IMR-90 (cell line): Measurements from ENCODE around the gene DCUN1D1. TPM values are rescaled to one million over a fixed set of nuclear protein-coding genes. Genes with fewer than 3 reads are reported as not detected.

Experiments
- ATAC-seq: fragments of 200-7000 bp; cut with Tn5 transposase; 2 replicates; pipeline ENCODE4 v1.9.1; 2020; ENCODE audit warnings: low read depth, mild to moderate bottlenecking, moderate library complexity
- Bru-seq: library from RNA; stranded (reverse); fragments of 400-500 nt; gene quantifications from one replicate; lab custom pipeline; 2021; lab: Mats Ljungman, UMichigan
- BruChase-seq, 2 experiments: library from RNA; stranded (reverse); fragments of 400-500 nt; gene quantifications; one replicate each; lab custom pipeline; 2021; lab: Mats Ljungman, UMichigan
- BruUV-seq: library from RNA; stranded (reverse); fragments of 400-500 nt; replicated peaks from 2 replicates; lab custom pipeline; 2021; lab: Mats Ljungman, UMichigan
- CTCF ChIA-PET: fragments of 300-600 bp; formaldehyde crosslinking; extraction: SDS; loops from one replicate; lab custom pipeline; 2021; ENCODE audit warnings: antibody characterized with exemption; lab: Yijun Ruan, JAX
- POLR2A ChIA-PET: fragments of 300-600 bp; sonication (Branson Sonifier 250); formaldehyde crosslinking; loops from one replicate; lab custom pipeline; 2022; ENCODE audit warnings: antibody characterized with exemption; ENCODE audit not compliant: unreplicated experiment; lab: Charles Lee
- DNase-seq: peaks from one replicate; pipeline ENCODE4 v3.0.0; 2013
- H2AFZ ChIP-seq: replicated peaks from 2 replicates; pipeline ENCODE3; 2013; ENCODE audit warnings: low read length, mild to moderate bottlenecking; ENCODE audit not compliant: poor library complexity
- H2AK5ac ChIP-seq: 2 replicates; pipeline ENCODE4 v1.6.1; 2013; ENCODE audit warnings: low read depth, low read length, inconsistent platforms
- H2AK9ac ChIP-seq: replicated peaks from 2 replicates; pipeline ENCODE3; 2013; ENCODE audit warnings: mild to moderate bottlenecking, low read depth, low read length, moderate library complexity; ENCODE audit not compliant: poor library complexity
- H2BK120ac ChIP-seq: 2 replicates; pipeline ENCODE4 v1.6.1; 2013; ENCODE audit warnings: low read depth, low read length, inconsistent platforms
- H2BK15ac ChIP-seq: 3 replicates; pipeline ENCODE4 v1.6.1; 2013; ENCODE audit warnings: low read depth, low read length, inconsistent platforms
- H2BK20ac ChIP-seq: 2 replicates; pipeline ENCODE4 v1.6.1; 2013; ENCODE audit warnings: low read depth, mild to moderate bottlenecking, inconsistent platforms, low read length, moderate library complexity
- H2BK5ac ChIP-seq: 2 replicates; pipeline ENCODE4 v1.6.1; 2013; ENCODE audit warnings: mild to moderate bottlenecking, low read depth, low read length, inconsistent platforms; ENCODE audit not compliant: poor library complexity, severe bottlenecking
- H3K14ac ChIP-seq: replicated peaks from 2 replicates; pipeline ENCODE4 v1.6.1; 2013; ENCODE audit warnings: low read depth, low read length, inconsistent platforms
- H3K18ac ChIP-seq: 2 replicates; pipeline ENCODE4 v1.6.1; 2013; ENCODE audit warnings: low read depth, low read length, control low read depth
- H3K23ac ChIP-seq: 2 replicates; pipeline ENCODE4 v1.6.1; 2013; ENCODE audit warnings: low read depth, low read length, inconsistent platforms
- H3K27ac ChIP-seq: 2 replicates; pipeline ENCODE4 v1.5.1; 2013; ENCODE audit warnings: mild to moderate bottlenecking, control low read depth, low read length; ENCODE audit not compliant: insufficient read depth
- H3K27me3 ChIP-seq: 2 replicates; pipeline ENCODE4 v1.6.1; 2013; ENCODE audit warnings: low read length; ENCODE audit not compliant: control insufficient read depth, insufficient read depth
- H3K36me3 ChIP-seq: 2 replicates; pipeline ENCODE4 v1.6.1; 2013; ENCODE audit warnings: low read length, mixed read lengths; ENCODE audit not compliant: control insufficient read depth, insufficient read depth
- H3K4ac ChIP-seq: 2 replicates; pipeline ENCODE4 v1.6.1; 2013; ENCODE audit warnings: low read depth, low read length, inconsistent platforms
- H3K4me1 ChIP-seq: 2 replicates; pipeline ENCODE4 v1.6.1; 2013; ENCODE audit warnings: low read length, mixed read lengths; ENCODE audit not compliant: control insufficient read depth, insufficient read depth
- H3K4me2 ChIP-seq: 2 replicates; pipeline ENCODE4 v1.6.1; 2013; ENCODE audit warnings: low read depth, mild to moderate bottlenecking, control low read depth, low read length, moderate library complexity
- H3K4me3 ChIP-seq: 2 replicates; pipeline ENCODE4 v1.5.1; 2013; ENCODE audit warnings: low read depth, mild to moderate bottlenecking, control low read depth, low read length, moderate library complexity; ENCODE audit not compliant: insufficient read depth
- H3K56ac ChIP-seq: 2 replicates; pipeline ENCODE4 v1.6.1; 2013; ENCODE audit warnings: low read length, inconsistent platforms; ENCODE audit not compliant: insufficient read depth; ENCODE audit errors: extremely low read depth
- H3K79me1 ChIP-seq, 2 experiments: 2 replicates each; pipeline ENCODE4 v1.6.1; 2013; ENCODE audit warnings: low read length in 2 of 2, inconsistent platforms in 1 of 2, low read depth in 1 of 2
- H3K9ac ChIP-seq: 2 replicates; pipeline ENCODE4 v1.6.1; 2013; ENCODE audit warnings: low read depth, low read length, control low read depth
- H3K9me1 ChIP-seq: 2 replicates; pipeline ENCODE4 v1.6.1; 2013; ENCODE audit warnings: low read length, inconsistent platforms; ENCODE audit not compliant: insufficient read depth
- H3K9me3 ChIP-seq: 2 replicates; pipeline ENCODE4 v1.6.1; 2013; ENCODE audit warnings: low read length; ENCODE audit not compliant: control insufficient read depth, insufficient read depth
- H4K20me1 ChIP-seq: 2 replicates; pipeline ENCODE4 v1.6.1; 2013; ENCODE audit warnings: low read length, inconsistent platforms; ENCODE audit not compliant: insufficient read depth
- H4K5ac ChIP-seq: 2 replicates; pipeline ENCODE4 v1.6.1; 2013; ENCODE audit warnings: mild to moderate bottlenecking, low read depth, low read length, control low read depth
- H4K8ac ChIP-seq, 2 experiments: 2 replicates each; pipeline ENCODE4 v1.6.1; 2013; ENCODE audit warnings: low read depth in 2 of 2, low read length in 2 of 2, control low read depth in 1 of 2, inconsistent platforms in 1 of 2
- H4K91ac ChIP-seq: 2 replicates; pipeline ENCODE4 v1.6.1; 2013; ENCODE audit warnings: low read depth, low read length, inconsistent platforms; ENCODE audit not compliant: insufficient read depth
- CEBPB ChIP-seq: IDR thresholded peaks from 2 replicates; pipeline ENCODE4 v1.6.1; 2012; ENCODE audit warnings: low read depth, low read length, improper control_type of control experiment
- CHD1 ChIP-seq: IDR thresholded peaks from 2 replicates; pipeline ENCODE4 v1.6.1; 2012; ENCODE audit warnings: low read depth, low read length, improper control_type of control experiment
- MAZ ChIP-seq: IDR thresholded peaks from 2 replicates; pipeline ENCODE4 v1.6.1; 2012; ENCODE audit warnings: low read depth, mild to moderate bottlenecking, low read length, improper control_type of control experiment, moderate library complexity, borderline replicate concordance
- RAD21 ChIP-seq: IDR thresholded peaks from 2 replicates; pipeline ENCODE4 v1.6.1; 2012; ENCODE audit warnings: low read length, improper control_type of control experiment
- WGBS, 2 experiments: methylation state at CpG; one replicate each; pipeline versions ENCODE4 v1.1.5 to v1.1.7; 2013; ENCODE audit warnings: missing lambda C conversion rate in 2 of 2; ENCODE audit not compliant: insufficient read length in 1 of 2; ENCODE audit errors: extremely low coverage in 2 of 2; 5-methylcytosine and 5-hydroxymethylcytosine counted together
- dilution Hi-C: fragments of 300-500 bp; cut with HindIII; formaldehyde crosslinking; loops from one replicate; pipeline ENCODE4 v1.14.3; 2018; ENCODE audit warnings: low sequenced_read_pairs; ENCODE audit not compliant: unreplicated experiment
- in situ Hi-C: fragments of 300-500 bp; cut with MboI; formaldehyde crosslinking; loops from 3 replicates; pipeline ENCODE4 v1.14.3; 2019; ENCODE audit warnings: low sequenced_read_pairs, inconsistent platforms, mixed read lengths
- intact Hi-C: fragments of 100-400 bp; cut with micrococcal nuclease; formaldehyde crosslinking; loops from 2 replicates; pipeline ENCODE4 v1.10.0; 2022
- long read RNA-seq: library from polyadenylated mRNA; unstranded; transcript quantifications from one replicate; pipeline ENCODE4 v2.0.0, GENCODE V29; 2021; ENCODE audit not compliant: unreplicated experiment
- polyA plus RNA-seq, 3 experiments: library from polyadenylated mRNA; depleted of rRNA; stranded (reverse); fragments of >200 nt; gene quantifications; 2 replicates each; pipeline ENCODE4 v1.2.3, GENCODE V29; 2012; ENCODE audit warnings: low replicate concordance in 1 of 3
- total RNA-seq: library from RNA; depleted of rRNA; stranded (reverse); fragments of >200 nt; gene quantifications from 2 replicates; pipeline ENCODE4 v1.2.3, GENCODE V29; 2012; rRNA removed
- TF ChIP-seq, protein P1 (sequence below): conservative IDR thresholded peaks from 2 replicates; pipeline ENCODE4 v1.5.1; 2012; ENCODE audit warnings: mild to moderate bottlenecking, low read depth, low read length, improper control_type of control experiment

The DCUN1D1 gene
- total RNA-seq, result 17.7 and 48.9 TPM in 2 replicates
- polyA plus RNA-seq (2012; rRNA removed), result 10.5 and 12.5 TPM in 2 replicates
- polyA plus RNA-seq (2012; cell fraction: cytosol; rRNA removed), result 0.65 and 0.97 TPM in 2 replicates
- polyA plus RNA-seq (2012; cell fraction: nucleus; rRNA removed; ENCODE audit: low replicate concordance), result 0.39 and 6.1 TPM in 2 replicates
- percentile 81 among the genes with signal in this experiment for Bru-seq, nascent RNA
- BruChase-seq, experiment 1, labeled RNA remaining after a 6-hour chase, result percentile 93 among the genes with signal in this experiment
- BruChase-seq, experiment 2, labeled RNA remaining after a 2-hour chase, result percentile 93 among the genes with signal in this experiment
- long read RNA-seq, full-length matches to known transcripts, result 37 of 64 reads
- long read RNA-seq, partial matches to known transcripts, result 10 of 64 reads
- long read RNA-seq, other reads (novel, unspliced or antisense), result 17 of 64 reads

GRCh38 chr3:182980204-182981037 is at the start of gene DCUN1D1:
Gene DCUN1D1, minus strand, starts transcription at chr3:182980538. Its CDS starts 49 bp downstream, at chr3:182980489.
- Histone ChIP-seq H4K20me1 (peaks cover 21% of the 10 kb centered on the region), H3K79me1 (peaks cover 9 to 25% of the 10 kb centered on the region in 2 experiments), H2BK120ac (peak within 1 kb of the TSS; percentile 61; the same call in 1 of the 2 replicates), H2BK5ac (peak within 1 kb of the TSS; percentile 35), H3K23ac (peak within 1 kb of the TSS; percentile 89), H3K4me1 (peaks cover 2% of the 10 kb centered on the region), H2AFZ (peak within 1 kb of the TSS; percentile 94), H3K4me3 (peak within 1 kb of the TSS; percentile 80), H3K36me3 (no peaks in the 10 kb centered on the region), H2AK5ac (peak within 1 kb of the TSS; percentile 49; the same call in 1 of the 2 replicates), H2AK9ac (peak within 1 kb of the TSS; percentile 77), H3K4me2 (peak within 1 kb of the TSS; percentile 100), H2BK15ac (no peak within 1 kb of the TSS), H3K56ac (no peak within 1 kb of the TSS; the same call in 1 of the 2 replicates), H4K91ac (peak within 1 kb of the TSS; percentile 71), H3K27me3 (no peaks in the 10 kb centered on the region), H3K18ac (peak within 1 kb of the TSS; percentile 30; the same call in 1 of the 2 replicates), H3K27ac (peak within 1 kb of the TSS; percentile 72), H4K8ac (peak within 1 kb of the TSS; percentile 87 to 88), H3K9me1 (no peaks in the 10 kb centered on the region), H2BK20ac (no peak within 1 kb of the TSS), H3K9me3 (no peaks in the 10 kb centered on the region), H4K5ac (peak within 1 kb of the TSS; percentile 83), H3K9ac (peak within 1 kb of the TSS; percentile 92), H3K14ac (peak within 1 kb of the TSS; percentile 76), H3K4ac (peak within 1 kb of the TSS; percentile 80)
- ATAC-seq (peak; percentile 95), DNase-seq (peak; percentile 73)
- TF ChIP-seq CEBPB (no peak), MAZ (peak; percentile 64; the same call in 1 of the 2 replicates), RAD21 (no peak), CHD1 (0 out of 2 replicates have a peak, but pooled peaks have one; percentile 51)
- TF ChIP-seq, protein P1, sequence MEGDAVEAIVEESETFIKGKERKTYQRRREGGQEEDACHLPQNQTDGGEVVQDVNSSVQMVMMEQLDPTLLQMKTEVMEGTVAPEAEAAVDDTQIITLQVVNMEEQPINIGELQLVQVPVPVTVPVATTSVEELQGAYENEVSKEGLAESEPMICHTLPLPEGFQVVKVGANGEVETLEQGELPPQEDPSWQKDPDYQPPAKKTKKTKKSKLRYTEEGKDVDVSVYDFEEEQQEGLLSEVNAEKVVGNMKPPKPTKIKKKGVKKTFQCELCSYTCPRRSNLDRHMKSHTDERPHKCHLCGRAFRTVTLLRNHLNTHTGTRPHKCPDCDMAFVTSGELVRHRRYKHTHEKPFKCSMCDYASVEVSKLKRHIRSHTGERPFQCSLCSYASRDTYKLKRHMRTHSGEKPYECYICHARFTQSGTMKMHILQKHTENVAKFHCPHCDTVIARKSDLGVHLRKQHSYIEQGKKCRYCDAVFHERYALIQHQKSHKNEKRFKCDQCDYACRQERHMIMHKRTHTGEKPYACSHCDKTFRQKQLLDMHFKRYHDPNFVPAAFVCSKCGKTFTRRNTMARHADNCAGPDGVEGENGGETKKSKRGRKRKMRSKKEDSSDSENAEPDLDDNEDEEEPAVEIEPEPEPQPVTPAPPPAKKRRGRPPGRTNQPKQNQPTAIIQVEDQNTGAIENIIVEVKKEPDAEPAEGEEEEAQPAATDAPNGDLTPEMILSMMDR, result no peak
- POLR2A ChIA-PET, result no interaction called here
- intact Hi-C loops, result loop anchor here (5.0 kb wide), 1 partner anchor 117 kb away; the partner anchor contains the start of gene MCCC1
- dilution Hi-C loops, result no loop called here
- in situ Hi-C loops, result no loop called here
- CTCF ChIA-PET, result interaction anchor here (1.1 kb wide), 1 partner anchor 98 kb away, joined by 3 read pairs; no protein-coding TSS in a partner anchor
- no TSS peak for BruUV-seq
- 0% methylated on average over 9 of the region's 106 CpGs; no CpG with 5 or more reads in 1 of the 2 experiments for WGBS, 2 experiments
